HCT116 (cell line): ENCODE results near the gene SMARCB1. TPM values are rescaled to one million over a fixed set of nuclear protein-coding genes. Genes with fewer than 3 reads are reported as not detected.

Experiments used
- ATAC-seq: fragments of 200-7000 bp; cut with Tn5 transposase; 2 replicates; pipeline ENCODE4 v1.9.1; 2020; ENCODE audit warnings: mild to moderate bottlenecking, moderate library complexity
- BruUV-seq: library from RNA; stranded (reverse); fragments of 400-500 nt; replicated peaks from 2 replicates; lab custom pipeline; 2021; lab: Mats Ljungman, UMichigan
- CTCF ChIA-PET: fragments of 300-600 bp; sonication (Branson Sonifier 250); formaldehyde crosslinking; loops from one replicate; lab custom pipeline; 2021; ENCODE audit warnings: antibody characterized with exemption; lab: Charles Lee
- POLR2A ChIA-PET: fragments of 300-600, 350-600 bp; sonication (Branson Sonifier 250); formaldehyde crosslinking; loops from one replicate; lab custom pipeline; 2021; ENCODE audit warnings: antibody characterized with exemption; lab: Charles Lee
- RAD21 ChIA-PET, 2 experiments: fragments of 300-600 bp; sonication (Branson Sonifier 250); formaldehyde crosslinking; loops; one replicate each; lab custom pipeline; 2023; ENCODE audit warnings: low total read pairs in 2 of 2; ENCODE audit not compliant: uncharacterized antibody in 2 of 2, unreplicated experiment in 2 of 2, low non-redundant PET in 1 of 2; lab: Charles Lee
- DNase-seq: peaks from one replicate; pipeline ENCODE4 v3.0.0-alpha.2; 2010; ENCODE audit warnings: low read depth, low spot score
- H2AFZ ChIP-seq: fragments of 200-600 bp; shearing (Covaris generic), sonication (generic); 2 replicates; pipeline ENCODE4 v1.6.1; 2017; ENCODE audit warnings: low read depth, mixed run types, mixed read lengths, antibody characterized with exemption, low read length; ENCODE audit not compliant: poor library complexity, severe bottlenecking
- H3K27ac ChIP-seq: 2 replicates; pipeline ENCODE4 v1.5.1; 2012; ENCODE audit warnings: low read depth, low read length
- H3K27me3 ChIP-seq: fragments of 200-600 bp; sonication (generic); 2 replicates; pipeline ENCODE4 v1.6.1; 2016; ENCODE audit warnings: mixed run types, low read length, mixed read lengths; ENCODE audit not compliant: insufficient read depth
- H3K36me3 ChIP-seq, 2 experiments: fragments of 200-500 bp in 1 of 2; fragments of 200-600 bp in 1 of 2; sonication (Bioruptor generic) in 1 of 2; sonication (generic) in 1 of 2; 2 replicates each; pipeline versions ENCODE4 v1.5.1 to v1.6.1; 2014 to 2016; ENCODE audit warnings: low read length in 2 of 2, inconsistent platforms in 1 of 2, mixed read lengths in 1 of 2, mixed run types in 1 of 2; ENCODE audit not compliant: insufficient read depth in 2 of 2, control insufficient read depth in 1 of 2
- H3K4me1 ChIP-seq, 2 experiments: fragments of 200-600 bp in 1 of 2; sonication (generic) in 1 of 2; 2 replicates each; pipeline versions ENCODE4 v1.5.1 to v1.6.1; 2012 to 2017; ENCODE audit warnings: low read length in 2 of 2, inconsistent platforms in 1 of 2, mild to moderate bottlenecking in 1 of 2, mixed read lengths in 1 of 2, mixed run types in 1 of 2, moderate library complexity in 1 of 2; ENCODE audit not compliant: insufficient read depth in 2 of 2, control insufficient read depth in 1 of 2
- H3K4me2 ChIP-seq: fragments of 200-600 bp; sonication (generic); 2 replicates; pipeline ENCODE4 v1.6.1; 2017; ENCODE audit warnings: mixed run types, low read length, mixed read lengths
- H3K4me3 ChIP-seq, 2 experiments: fragments of 200-600 bp in 1 of 2; sonication (generic) in 1 of 2; replicated peaks in 1 of 2; 2 replicates each; pipeline ENCODE4 v1.5.1; 2011 to 2016; ENCODE audit warnings: low read length in 2 of 2, control low read depth in 1 of 2, low read depth in 1 of 2, mild to moderate bottlenecking in 1 of 2, mixed read lengths in 1 of 2, mixed run types in 1 of 2
- H3K79me2 ChIP-seq: fragments of 200-600 bp; sonication (generic); 2 replicates; pipeline ENCODE4 v1.6.1; 2017; ENCODE audit warnings: mild to moderate bottlenecking, mixed run types, low read length, moderate library complexity, mixed read lengths; ENCODE audit not compliant: insufficient read depth
- H3K9ac ChIP-seq: fragments of 200-600 bp; sonication (generic); 2 replicates; pipeline ENCODE4 v1.6.1; 2016; ENCODE audit warnings: low read length, mixed read lengths
- H3K9me2 ChIP-seq: fragments of 200-600 bp; sonication (generic), shearing (Covaris generic); 2 replicates; pipeline ENCODE4 v1.6.1; 2017; ENCODE audit warnings: mixed run types, mild to moderate bottlenecking, moderate library complexity; ENCODE audit not compliant: insufficient read depth
- H3K9me3 ChIP-seq, 2 experiments: fragments of 200-500 bp in 1 of 2; fragments of 200-600 bp in 1 of 2; sonication (Bioruptor generic) in 1 of 2; sonication (generic) in 1 of 2; 2 replicates each; pipeline ENCODE4 v1.6.1; 2014 to 2017; ENCODE audit warnings: low read length in 2 of 2, mixed read lengths in 2 of 2, inconsistent platforms in 1 of 2, low read depth in 1 of 2, mild to moderate bottlenecking in 1 of 2, mixed run types in 1 of 2, moderate library complexity in 1 of 2; ENCODE audit not compliant: control insufficient read depth in 1 of 2, insufficient read depth in 1 of 2
- H4K20me1 ChIP-seq: fragments of 200-600 bp; sonication (generic), shearing (Covaris generic); 2 replicates; pipeline ENCODE4 v1.6.1; 2017; ENCODE audit warnings: mixed run types, mild to moderate bottlenecking, moderate library complexity; ENCODE audit not compliant: insufficient read depth
- ATF3 ChIP-seq: IDR thresholded peaks from 2 replicates; pipeline ENCODE4 v1.6.1; 2012
- CBX3 ChIP-seq: IDR thresholded peaks from 2 replicates; pipeline ENCODE4 v1.6.1; 2012; ENCODE audit warnings: low read depth
- CEBPB ChIP-seq: IDR thresholded peaks from 2 replicates; pipeline ENCODE4 v1.6.1; 2012; ENCODE audit warnings: low read depth
- EGR1 ChIP-seq: IDR thresholded peaks from 2 replicates; pipeline ENCODE4 v1.6.1; 2012; ENCODE audit warnings: low read depth
- JUND ChIP-seq: IDR thresholded peaks from 2 replicates; pipeline ENCODE4 v1.6.1; 2012
- MAX ChIP-seq: IDR thresholded peaks from 2 replicates; pipeline ENCODE4 v1.6.1; 2012
- RAD21 ChIP-seq: IDR thresholded peaks from 2 replicates; pipeline ENCODE4 v1.6.1; 2012; ENCODE audit warnings: low read depth, mild to moderate bottlenecking
- REST ChIP-seq: IDR thresholded peaks from 2 replicates; pipeline ENCODE4 v1.6.1; 2012; ENCODE audit warnings: low read depth
- SIN3A ChIP-seq: IDR thresholded peaks from 2 replicates; pipeline ENCODE4 v1.6.1; 2012; ENCODE audit warnings: low read depth
- SP1 ChIP-seq: IDR thresholded peaks from 2 replicates; pipeline ENCODE4 v1.6.1; 2012; ENCODE audit warnings: low read depth
- SRF ChIP-seq: IDR thresholded peaks from 2 replicates; pipeline ENCODE4 v1.6.1; 2012; ENCODE audit warnings: low read depth
- ZFX ChIP-seq: fragments of 450-650 bp; IDR thresholded peaks from 2 replicates; pipeline ENCODE4 v1.6.1; 2017
- intact Hi-C: fragments of 100-400 bp; cut with micrococcal nuclease; formaldehyde crosslinking; loops from 2 replicates; pipeline ENCODE4 v1.10.0; 2022
- total RNA-seq: library from RNA; stranded (reverse); gene quantifications from one replicate; pipeline ENCODE4 v1.2.1, GENCODE V29; 2021; ENCODE audit not compliant: unreplicated experiment

Gene SMARCB1
- total RNA-seq, 1 experiment from 2014 or later: 101 TPM

- TF ChIP-seq ZFX (peak; percentile 51; the same call in 1 of the 2 replicates), JUND (no peak), RAD21 (peak; percentile 98), SIN3A (no peak), MAX (no peak), CBX3 (no peak), CEBPB (no peak), SP1 (no peak)
Measured at GRCh38 chr22:23849009-23850006, 62.5 kb downstream of the SMARCB1 start (continued).

- H3K36me3 ChIP-seq: no peaks in the 10 kb centered on the region
- no peaks in the 10 kb centered on the region for H3K79me2 ChIP-seq
- H3K4me1 ChIP-seq: peaks cover 2 to 12% of the 10 kb centered on the region in 2 experiments; a peak in 2 of 4 replicates
- ATAC-seq: no peak
- CTCF ChIA-PET: interaction anchor here (0.6 to 1.9 kb wide), 18 partner anchors 8 to 526 kb away, joined by 3 to 44 read pairs (median 4); partner anchors contain the start of genes CHCHD10, MIF, MMP11 and SLC2A11
- no peaks in the 10 kb centered on the region for H3K9me3 ChIP-seq
- H3K9me2 ChIP-seq: no peaks in the 10 kb centered on the region
- H3K27me3 ChIP-seq: no peaks in the 10 kb centered on the region
- RAD21 ChIA-PET: interaction anchor here in 1 of 2 experiments (0.6 kb wide), 1 partner anchor 79 kb away, joined by 4 read pairs; no protein-coding TSS in a partner anchor
- no peak overlapping the region for H2AFZ ChIP-seq
- H3K4me3 ChIP-seq: no peak overlapping the region
- POLR2A ChIA-PET: interaction anchor here (0.7 to 0.9 kb wide), 2 partner anchors 7 to 8 kb away, joined by 3 read pairs; partner anchors contain the start of gene SLC2A11
- no peaks in the 10 kb centered on the region for H4K20me1 ChIP-seq
- H3K9ac ChIP-seq: no peak overlapping the region
- peak overlapping the region; percentile 9; the same call in 1 of the 2 replicates for H3K4me2 ChIP-seq
- intact Hi-C loops: no loop called here
- no peak for DNase-seq
- TF ChIP-seq REST (no peak), EGR1 (no peak), JUND (no peak), SP1 (no peak), ATF3 (no peak), SRF (no peak)
- no TSS peak for BruUV-seq
- no peak overlapping the region for H3K27ac ChIP-seq
Measured at GRCh38 chr22:23850136-23850611, 63.4 kb downstream of the SMARCB1 start.
